Activated B cell treated with CpG ODN at 0.5 μM for 24 hours (primary cell): ENCODE data around the gene PPP1R12B. TPM values are rescaled to one million over a fixed set of nuclear protein-coding genes. Genes with fewer than 3 reads are reported as not detected.
"Not testable (repeated sequence)": the region's sequence is repeated elsewhere in the genome, so short reads cannot be mapped to it uniquely, and the experiment has no call there.

Source experiments
- ATAC-seq: fragments of 200-7000 bp; cut with Tn5 transposase; one replicate; pipeline ENCODE4 v1.10.0; 2021; ENCODE audit warnings: low read depth, mild to moderate bottlenecking, moderate library complexity
- CTCF ChIA-PET: fragments of 350-600 bp; sonication (Branson Sonifier 250); formaldehyde crosslinking; loops from one replicate; lab custom pipeline; 2021; ENCODE audit warnings: antibody characterized with exemption; lab: Charles Lee
- POLR2A ChIA-PET: fragments of 350-600 bp; sonication (Branson Sonifier 250); formaldehyde crosslinking; loops from one replicate; lab custom pipeline; 2021; ENCODE audit warnings: antibody characterized with exemption; lab: Charles Lee
- DNase-seq: peaks from one replicate; pipeline ENCODE4 v3.0.0; 2022
- H3K27ac Mint-ChIP-seq: one replicate; pipeline ENCODE4 v1.8.0; 2020; ENCODE audit warnings: mixed read lengths
- H3K27me3 Mint-ChIP-seq: one replicate; pipeline ENCODE4 v1.8.0; 2021; ENCODE audit warnings: mixed read lengths
- H3K36me3 Mint-ChIP-seq: one replicate; pipeline ENCODE4 v1.8.0; 2021; ENCODE audit warnings: low read depth, mixed read lengths
- H3K4me1 Mint-ChIP-seq: one replicate; pipeline ENCODE4 v1.8.0; 2021; ENCODE audit warnings: mixed read lengths
- H3K4me3 Mint-ChIP-seq: one replicate; pipeline ENCODE4 v1.8.0; 2020; ENCODE audit warnings: mild to moderate bottlenecking, mixed read lengths
- H3K9me3 Mint-ChIP-seq: one replicate; pipeline ENCODE4 v1.8.0; 2020; ENCODE audit warnings: mixed read lengths
- CTCF ChIP-seq: fragments of 200-600 bp; IDR thresholded peaks from one replicate; pipeline ENCODE4 v1.8.0; 2022; ENCODE audit warnings: antibody characterized with exemption, mild to moderate bottlenecking
- intact Hi-C: fragments of 100-400 bp; cut with micrococcal nuclease; formaldehyde crosslinking; loops from one replicate; pipeline ENCODE4 v1.15.1; 2024
- total RNA-seq: library from RNA; stranded (reverse); gene quantifications from 2 replicates; pipeline ENCODE4 v1.2.3, GENCODE V29; 2022

The PPP1R12B gene
- total RNA-seq, 1 donor from 2014 or later, result 25.7 TPM

DNA sequence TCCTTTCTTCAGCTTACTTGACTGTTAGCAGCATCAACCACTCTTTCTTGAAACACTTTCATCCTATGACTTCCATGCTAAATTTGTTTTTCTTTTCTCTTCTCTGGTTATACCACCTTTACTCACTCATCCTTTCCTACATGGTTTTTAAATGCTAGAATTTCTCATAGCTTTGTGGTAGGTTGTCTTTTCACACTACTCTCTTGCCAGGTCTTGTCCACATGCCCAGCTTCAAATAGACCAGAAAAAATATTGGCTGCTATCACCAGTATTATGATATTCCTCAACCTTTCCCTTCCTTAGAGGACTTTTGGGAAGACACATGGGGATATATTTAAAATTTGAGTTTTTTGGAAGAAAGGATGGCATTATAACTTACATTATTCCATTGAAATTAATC is 48.8 kb downstream of the PPP1R12B start:
- ChIA-PET POLR2A (no interaction called here), CTCF (no interaction called here)
- ATAC-seq, result no peak

GRCh38 chr1:202398439-202398838 is 49.9 kb downstream of the PPP1R12B start:
- H3K27me3 Mint-ChIP-seq, H3K4me1 Mint-ChIP-seq, H3K36me3 Mint-ChIP-seq, CTCF ChIA-PET, H3K27ac Mint-ChIP-seq, DNase-seq, H3K4me3 Mint-ChIP-seq, POLR2A ChIA-PET, H3K9me3 Mint-ChIP-seq, ATAC-seq, intact Hi-C loops: not testable (repeated sequence)

More for the DNA sequence above, 48.8 kb downstream of the PPP1R12B start:
- Mint-ChIP-seq H3K4me3 (no peak overlapping the region), H3K27me3 (no peaks in the 10 kb centered on the region), H3K9me3 (no peaks in the 10 kb centered on the region), H3K27ac (no peak overlapping the region), H3K36me3 (no peaks in the 10 kb centered on the region), H3K4me1 (no peaks in the 10 kb centered on the region)
- DNase-seq, result no peak
- intact Hi-C loops, result no loop called here
- TF ChIP-seq CTCF, result no peak

GRCh38 chr1:202401771-202402170 is 53.3 kb downstream of the PPP1R12B start:
- ATAC-seq, POLR2A ChIA-PET, H3K4me1 Mint-ChIP-seq, DNase-seq, CTCF ChIA-PET, H3K36me3 Mint-ChIP-seq, H3K27me3 Mint-ChIP-seq, H3K27ac Mint-ChIP-seq, H3K4me3 Mint-ChIP-seq, H3K9me3 Mint-ChIP-seq, intact Hi-C loops: not testable (repeated sequence)

GRCh38 chr1:202403381-202403780 is 54.9 kb downstream of the PPP1R12B start:
- H3K4me1 Mint-ChIP-seq, H3K36me3 Mint-ChIP-seq, POLR2A ChIA-PET, H3K27me3 Mint-ChIP-seq, ATAC-seq, DNase-seq, CTCF ChIA-PET, H3K4me3 Mint-ChIP-seq, H3K27ac Mint-ChIP-seq, intact Hi-C loops, H3K9me3 Mint-ChIP-seq: not testable (repeated sequence)

DNA sequence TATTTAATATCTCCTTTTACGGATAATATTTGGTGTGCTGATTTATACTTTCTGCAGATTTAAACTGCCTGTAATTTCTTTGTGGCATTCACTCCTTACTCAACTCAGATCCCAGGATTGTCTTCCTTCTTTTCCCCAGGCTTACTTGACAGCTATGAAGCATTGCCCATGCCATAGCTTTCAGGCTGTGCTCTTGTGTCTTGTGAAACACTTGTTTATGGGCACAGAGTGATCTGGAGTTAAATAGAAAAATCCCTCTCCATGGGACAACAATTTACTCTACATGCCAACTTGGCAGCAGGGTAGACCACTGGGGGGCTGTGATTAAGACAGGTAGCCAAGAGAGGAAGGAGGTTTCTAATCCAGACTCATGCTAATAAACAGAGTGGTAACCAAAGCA is 57.4 kb downstream of the PPP1R12B start:
- DNase-seq (no peak), ATAC-seq (no peak)
- intact Hi-C loops, result no loop called here
- H3K4me3 Mint-ChIP-seq, result no peak overlapping the region
- ChIA-PET CTCF (no interaction called here), POLR2A (no interaction called here)
- H3K9me3 Mint-ChIP-seq, result no peaks in the 10 kb centered on the region
- H3K27ac Mint-ChIP-seq, result no peak overlapping the region
- no peak for TF ChIP-seq CTCF
- H3K27me3 Mint-ChIP-seq, result no peaks in the 10 kb centered on the region
- H3K4me1 Mint-ChIP-seq, result peaks cover 4% of the 10 kb centered on the region
- H3K36me3 Mint-ChIP-seq, result no peaks in the 10 kb centered on the region

DNA sequence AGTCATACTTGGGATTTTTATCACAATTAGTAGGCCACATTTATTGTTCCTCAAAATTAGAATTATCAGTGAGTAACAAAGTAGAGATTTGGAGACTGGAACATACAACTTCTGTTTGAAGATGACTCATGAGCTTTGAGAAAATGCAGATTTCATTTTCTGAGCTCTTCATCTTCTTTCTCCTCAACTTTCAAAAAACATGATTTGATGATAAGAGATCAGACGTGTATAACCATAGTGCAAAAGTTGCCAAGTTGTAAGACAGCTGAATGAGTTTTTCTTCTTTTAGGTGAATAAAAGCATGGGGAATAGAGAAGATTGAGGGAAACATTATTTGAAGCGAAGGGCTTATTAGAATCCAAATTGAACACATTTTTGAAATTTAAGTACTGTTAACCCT is 58.4 kb downstream of the PPP1R12B start:
- H3K36me3 Mint-ChIP-seq, H3K4me1 Mint-ChIP-seq, ATAC-seq, H3K27ac Mint-ChIP-seq, intact Hi-C loops, POLR2A ChIA-PET, DNase-seq, CTCF ChIA-PET, H3K9me3 Mint-ChIP-seq, H3K27me3 Mint-ChIP-seq, H3K4me3 Mint-ChIP-seq: not testable (repeated sequence)

- not testable (repeated sequence) for DNase-seq
These were observed 58.9 kb downstream of the PPP1R12B start for GRCh38 chr1:202407378-202407777.

DNA sequence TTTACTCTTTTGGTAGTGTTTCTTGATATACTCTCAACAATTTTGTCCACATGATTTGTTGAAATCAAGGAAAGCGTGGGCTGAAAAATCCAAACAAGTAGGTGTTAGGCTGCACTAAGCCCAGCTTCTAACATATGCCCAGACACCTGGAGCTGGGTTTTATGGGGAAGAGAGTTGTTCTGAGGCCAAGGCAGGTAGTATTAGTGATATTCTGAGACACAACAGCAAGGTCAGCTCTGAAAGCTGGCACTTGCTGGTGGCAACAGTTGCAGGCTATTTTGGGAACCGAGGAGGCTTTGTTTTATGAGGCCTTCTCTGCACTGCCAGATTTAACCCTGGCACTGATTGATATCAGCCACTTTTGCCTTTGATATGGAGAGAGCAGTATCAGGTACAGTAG is 61.8 kb downstream of the PPP1R12B start:
- H3K27me3 Mint-ChIP-seq, ATAC-seq, POLR2A ChIA-PET, CTCF ChIA-PET, H3K4me3 Mint-ChIP-seq, H3K27ac Mint-ChIP-seq, DNase-seq, intact Hi-C loops, H3K9me3 Mint-ChIP-seq, H3K36me3 Mint-ChIP-seq, H3K4me1 Mint-ChIP-seq: not testable (repeated sequence)

More at GRCh38 chr1:202407378-202407777, 58.9 kb downstream of the PPP1R12B start:
- H3K27ac Mint-ChIP-seq, POLR2A ChIA-PET, H3K36me3 Mint-ChIP-seq, H3K27me3 Mint-ChIP-seq, H3K9me3 Mint-ChIP-seq, ATAC-seq, H3K4me3 Mint-ChIP-seq, CTCF ChIA-PET, intact Hi-C loops, H3K4me1 Mint-ChIP-seq: not testable (repeated sequence)

- CTCF ChIA-PET, ATAC-seq, intact Hi-C loops, H3K36me3 Mint-ChIP-seq, H3K4me3 Mint-ChIP-seq, H3K27ac Mint-ChIP-seq, H3K4me1 Mint-ChIP-seq, DNase-seq, H3K27me3 Mint-ChIP-seq, H3K9me3 Mint-ChIP-seq: not testable (repeated sequence)
- POLR2A ChIA-PET, result interaction anchor here (0.7 kb wide), 1 partner anchor 528 kb away, joined by 11 read pairs; no protein-coding TSS in a partner anchor
These were observed 62.4 kb downstream of the PPP1R12B start for GRCh38 chr1:202410854-202411357.
